H1 (cell line): ENCODE data around the gene FERMT2. TPM values are rescaled to one million over a fixed set of nuclear protein-coding genes. Genes with fewer than 3 reads are reported as not detected.

ENCODE experiments used
- CBX8 ChIP-seq: fragments of 300-800, 300-1000 bp; sonication (generic); IDR thresholded peaks from 2 replicates; pipeline ENCODE4 v1.7.1; 2016; ENCODE audit warnings: low read depth, low read length, borderline replicate concordance
- SP4 ChIP-seq: IDR thresholded peaks from 2 replicates; pipeline ENCODE4 v1.6.1; 2012; ENCODE audit warnings: low read length, inconsistent platforms
- TCF12 ChIP-seq: IDR thresholded peaks from 2 replicates; pipeline ENCODE4 v1.6.1; 2011; ENCODE audit warnings: low read depth, mild to moderate bottlenecking, low read length
- polyA plus RNA-seq, 7 experiments: library from polyadenylated mRNA; depleted of rRNA in 3 of 7; stranded (reverse) in 5 of 7; unstranded in 2 of 7; fragments of >200 nt in 5 of 7; fragments of 200-250 nt in 2 of 7; gene quantifications; 1 replicate in 5 of 7; 2 replicates in 1 of 7; 4 replicates in 1 of 7; pipeline versions ENCODE4 v1.2.1 to v1.2.3, GENCODE V29; 2011 to 2013; ENCODE audit warnings: missing spikeins in 2 of 7, mixed read lengths in 2 of 7
- total RNA-seq: library from RNA; stranded (reverse); fragmentation: NEBNext Ultra II Directional; extraction: Animal tissue kit (Norgen Biotek cat#: 25700); gene quantifications from 2 replicates; pipeline ENCODE4 v1.2.1, GENCODE V29; 2021
- TF ChIP-seq, protein P1 (sequence below): IDR thresholded peaks from 2 replicates; pipeline ENCODE4 v1.6.1; 2011; ENCODE audit warnings: low read depth, mild to moderate bottlenecking, low read length; ENCODE audit not compliant: insufficient read depth
- TF ChIP-seq, protein P2 (sequence below): IDR thresholded peaks from 2 replicates; pipeline ENCODE4 v1.6.1; 2011; ENCODE audit warnings: low read length, improper control_type of control experiment

FERMT2 gene
- total and polyA plus RNA-seq, 2 of the 8 experiments (the other 6 are each of a cell fraction or from before 2014, with no cell fraction given), result 53.3 to 142 TPM

DNA sequence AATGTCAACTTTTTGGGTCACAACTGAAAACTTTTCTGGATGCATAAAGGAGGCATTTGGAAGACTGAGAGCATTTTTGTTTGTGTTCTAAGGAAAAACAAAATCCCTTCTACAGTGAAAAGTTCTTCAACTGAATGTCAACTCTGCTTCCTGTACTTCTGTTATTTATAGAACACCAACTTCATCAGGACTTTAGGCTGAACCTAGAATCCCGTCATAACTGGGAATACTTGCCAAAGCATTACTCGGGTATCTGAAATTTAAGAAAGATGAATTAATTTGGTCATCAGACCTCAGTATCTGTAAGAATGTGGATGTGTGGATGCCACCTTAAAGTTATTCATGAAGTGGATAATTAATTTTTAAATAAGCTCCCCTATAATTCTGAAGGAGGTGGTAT lies 73.2 kb downstream of the FERMT2 start (continued):
- TF ChIP-seq SP4 (no peak), TCF12 (no peak), CBX8 (no peak)
- TF ChIP-seq, protein P1, sequence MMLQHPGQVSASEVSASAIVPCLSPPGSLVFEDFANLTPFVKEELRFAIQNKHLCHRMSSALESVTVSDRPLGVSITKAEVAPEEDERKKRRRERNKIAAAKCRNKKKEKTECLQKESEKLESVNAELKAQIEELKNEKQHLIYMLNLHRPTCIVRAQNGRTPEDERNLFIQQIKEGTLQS, result no peak
- TF ChIP-seq, protein P2, sequence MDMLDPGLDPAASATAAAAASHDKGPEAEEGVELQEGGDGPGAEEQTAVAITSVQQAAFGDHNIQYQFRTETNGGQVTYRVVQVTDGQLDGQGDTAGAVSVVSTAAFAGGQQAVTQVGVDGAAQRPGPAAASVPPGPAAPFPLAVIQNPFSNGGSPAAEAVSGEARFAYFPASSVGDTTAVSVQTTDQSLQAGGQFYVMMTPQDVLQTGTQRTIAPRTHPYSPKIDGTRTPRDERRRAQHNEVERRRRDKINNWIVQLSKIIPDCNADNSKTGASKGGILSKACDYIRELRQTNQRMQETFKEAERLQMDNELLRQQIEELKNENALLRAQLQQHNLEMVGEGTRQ, result no peak
